ENCODE results near the gene TSHZ2.
A peak's percentile ranks its signal among the peaks of the same experiment; 100 is the strongest.

DNA sequence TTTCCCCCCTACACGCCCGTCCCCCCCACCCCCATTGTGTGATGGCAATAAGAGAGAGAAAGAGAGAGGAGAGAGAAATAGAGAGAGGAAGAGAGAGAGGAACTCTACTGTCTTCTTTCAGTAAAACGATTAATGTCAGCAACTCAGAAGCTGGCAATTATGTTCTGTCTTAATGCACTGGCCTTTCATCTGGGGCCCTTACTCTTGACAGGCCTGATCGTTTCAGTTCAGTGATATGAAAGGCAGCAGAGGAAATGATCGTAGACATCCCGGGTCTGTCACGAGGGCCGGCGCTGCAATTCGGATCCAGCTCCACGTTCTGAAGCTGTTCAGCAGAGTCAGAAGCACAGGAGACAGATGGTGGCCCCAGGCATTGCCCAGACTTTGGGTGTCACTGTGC lies 312.5 kb downstream of the TSHZ2 start:
- TF ChIP-seq EZH2 (IDR thresholded peaks at IDR 0.05; ENCODE audit: borderline replicate concordance, insufficient read depth, low read length, poor library complexity, severe bottlenecking) (no peak), TAF1 (IDR thresholded peaks at IDR 0.05; ENCODE audit: low read depth) (no peak), EP300 (conservative IDR thresholded peaks at IDR 0.05; ENCODE audit: poor library complexity, severe bottlenecking) (peak; percentile 79)
- TF ChIP-seq, protein P1, sequence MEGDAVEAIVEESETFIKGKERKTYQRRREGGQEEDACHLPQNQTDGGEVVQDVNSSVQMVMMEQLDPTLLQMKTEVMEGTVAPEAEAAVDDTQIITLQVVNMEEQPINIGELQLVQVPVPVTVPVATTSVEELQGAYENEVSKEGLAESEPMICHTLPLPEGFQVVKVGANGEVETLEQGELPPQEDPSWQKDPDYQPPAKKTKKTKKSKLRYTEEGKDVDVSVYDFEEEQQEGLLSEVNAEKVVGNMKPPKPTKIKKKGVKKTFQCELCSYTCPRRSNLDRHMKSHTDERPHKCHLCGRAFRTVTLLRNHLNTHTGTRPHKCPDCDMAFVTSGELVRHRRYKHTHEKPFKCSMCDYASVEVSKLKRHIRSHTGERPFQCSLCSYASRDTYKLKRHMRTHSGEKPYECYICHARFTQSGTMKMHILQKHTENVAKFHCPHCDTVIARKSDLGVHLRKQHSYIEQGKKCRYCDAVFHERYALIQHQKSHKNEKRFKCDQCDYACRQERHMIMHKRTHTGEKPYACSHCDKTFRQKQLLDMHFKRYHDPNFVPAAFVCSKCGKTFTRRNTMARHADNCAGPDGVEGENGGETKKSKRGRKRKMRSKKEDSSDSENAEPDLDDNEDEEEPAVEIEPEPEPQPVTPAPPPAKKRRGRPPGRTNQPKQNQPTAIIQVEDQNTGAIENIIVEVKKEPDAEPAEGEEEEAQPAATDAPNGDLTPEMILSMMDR (IDR thresholded peaks at IDR 0.05; ENCODE audit: poor library complexity, severe bottlenecking) = no peak
